Activated gamma-delta T cell treated with anti-CD3 and anti-CD28 coated beads, Interleukin-2, amount 50 U/mL, for 16 hours (primary cell): ENCODE results near the gene REST.

ENCODE experiments used
- DNase-seq: peaks from one replicate; pipeline ENCODE4 v3.0.0-alpha.2; 2020; ENCODE audit warnings: low read depth

Gene REST

DNA sequence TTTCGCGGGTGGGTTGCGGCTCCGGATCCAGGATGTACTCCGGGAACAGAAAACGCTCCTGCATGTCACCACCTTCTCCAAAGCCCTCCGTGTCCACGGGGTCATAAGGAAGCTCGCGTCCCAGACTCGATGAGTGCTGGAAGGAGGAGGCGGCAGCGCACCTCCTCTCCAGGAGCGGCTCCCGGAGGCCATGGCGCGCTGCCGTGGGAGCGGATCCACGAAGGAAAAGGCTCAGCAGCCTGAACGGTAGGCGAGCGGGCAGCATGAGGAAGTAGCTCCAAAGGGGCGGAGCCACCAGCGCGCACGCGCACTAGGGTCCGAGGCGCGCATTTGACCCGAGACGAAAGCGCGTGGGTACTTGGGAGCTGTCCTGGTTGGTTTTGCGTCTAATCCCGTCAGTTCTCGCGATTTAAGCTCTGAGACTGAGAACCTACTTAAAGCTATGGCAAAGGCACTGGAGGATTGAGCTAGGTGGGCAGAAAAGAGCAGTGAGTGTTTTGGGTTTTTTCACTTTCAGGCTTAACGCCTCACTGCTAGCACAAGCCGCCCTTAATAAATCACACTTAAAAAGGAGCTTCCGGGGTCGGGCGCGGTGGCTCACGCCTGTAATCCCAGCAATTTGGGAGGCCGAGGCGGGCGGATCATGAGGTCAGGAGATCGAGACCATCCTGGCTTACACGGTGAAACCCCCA lies 69.8 kb downstream of the REST start, which contains the start of gene NOA1:
TSS of gene NOA1 (minus strand) at position 286 of the 692 bp plus-strand sequence. CDS start at position 265, 21 bp downstream.
- peak; percentile 97 for DNase-seq

DNA sequence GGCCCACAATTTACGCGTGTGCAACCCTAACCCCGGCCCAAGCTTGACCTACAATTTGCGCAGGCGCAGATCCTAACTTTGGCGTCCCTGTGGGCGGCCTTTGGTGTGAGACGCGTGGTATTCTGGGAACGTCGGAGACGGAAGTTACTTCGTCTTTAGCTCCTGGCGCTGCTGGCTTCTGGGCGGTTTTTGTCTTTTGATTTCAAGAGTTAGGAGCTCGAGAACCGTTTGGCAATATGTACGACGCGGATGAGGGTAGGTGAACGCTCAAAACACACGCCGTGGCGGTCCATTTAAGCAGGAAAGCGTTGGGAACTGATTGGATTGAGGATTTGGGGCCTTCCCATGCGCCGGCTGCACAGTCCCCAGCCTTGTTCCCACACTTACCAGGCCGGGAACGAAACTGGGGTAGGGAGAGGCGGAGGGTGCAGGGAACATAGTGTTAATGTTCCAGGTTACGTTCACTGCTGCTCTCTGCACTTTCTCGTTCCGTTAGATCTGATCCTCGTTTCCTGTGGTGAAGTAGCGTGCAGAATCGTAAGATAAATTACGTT lies 71.1 kb downstream of the REST start, which contains the start of gene POLR2B:
TSS of gene POLR2B (plus strand) at position 147 of the 554 bp plus-strand sequence. CDS start at position 237, 90 bp downstream.
- peak; percentile 78 for DNase-seq

DNA sequence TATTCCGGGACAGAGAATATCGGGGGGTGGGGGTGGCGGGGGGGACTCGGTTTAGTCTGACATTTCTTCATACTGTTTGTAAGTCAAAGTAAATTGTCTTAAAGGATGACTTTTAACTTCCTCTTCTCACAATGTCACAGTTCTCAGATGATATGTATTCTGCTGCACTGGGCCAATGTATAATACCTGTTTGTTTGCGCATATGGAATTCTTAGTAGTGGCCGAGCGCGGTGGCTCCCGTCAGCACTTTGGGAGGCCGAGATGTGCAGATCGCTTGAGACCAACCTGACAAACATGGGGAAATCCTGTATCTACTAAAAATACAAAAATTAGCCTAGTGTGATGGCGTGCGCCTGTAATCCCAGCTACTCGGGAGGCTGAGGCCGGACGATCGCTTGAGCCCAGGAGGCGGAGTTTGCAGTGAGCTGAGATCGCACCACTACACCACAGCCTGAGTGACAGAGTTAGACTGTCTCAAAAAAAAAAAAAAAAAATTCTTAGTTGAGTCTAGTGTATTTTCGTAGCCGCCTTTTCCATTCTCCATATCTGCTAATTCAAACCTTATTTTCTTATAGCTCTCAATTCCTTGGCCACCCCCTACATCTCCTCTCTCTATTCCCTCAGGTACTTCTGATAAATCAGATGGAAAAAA lies 71.8 kb downstream of the REST start:
- DNase-seq = no peak

DNA sequence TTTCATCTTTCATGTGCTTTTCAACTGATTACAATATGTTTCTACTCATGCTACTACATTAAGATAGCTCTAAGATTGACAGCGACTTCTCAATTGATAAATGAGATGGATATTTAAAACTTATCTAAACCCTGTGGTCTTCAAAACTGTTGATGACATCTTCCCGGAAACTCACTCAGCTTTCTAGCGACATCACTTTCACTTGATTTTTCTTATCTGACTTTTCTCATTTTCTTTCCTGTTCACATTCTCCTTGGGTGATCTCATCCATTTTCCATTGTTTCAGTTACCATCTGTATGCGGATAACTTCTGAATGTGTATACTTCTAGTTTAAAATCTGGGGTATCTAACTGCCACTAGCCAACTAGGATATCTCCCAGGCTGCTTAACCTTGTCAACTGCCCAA lies 74.1 kb downstream of the REST start:
- no peak for DNase-seq

DNA sequence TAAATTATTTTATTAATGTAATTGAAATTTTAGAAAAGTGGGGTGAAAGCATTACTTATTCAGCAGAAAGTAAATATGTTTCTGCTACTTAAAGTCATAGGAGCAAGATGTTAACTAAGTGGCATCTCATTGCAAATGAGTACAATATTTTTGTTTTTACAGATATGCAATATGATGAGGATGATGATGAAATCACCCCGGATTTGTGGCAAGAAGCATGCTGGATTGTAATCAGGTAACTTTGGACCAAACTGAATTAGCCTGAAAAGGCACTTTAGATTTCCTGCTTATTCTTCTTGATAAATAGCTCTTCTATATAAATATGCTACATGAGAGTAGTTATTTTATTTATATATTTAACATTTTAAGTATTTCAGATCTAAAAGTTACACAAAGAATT lies 78.5 kb downstream of the REST start:
- DNase-seq = no peak

DNA sequence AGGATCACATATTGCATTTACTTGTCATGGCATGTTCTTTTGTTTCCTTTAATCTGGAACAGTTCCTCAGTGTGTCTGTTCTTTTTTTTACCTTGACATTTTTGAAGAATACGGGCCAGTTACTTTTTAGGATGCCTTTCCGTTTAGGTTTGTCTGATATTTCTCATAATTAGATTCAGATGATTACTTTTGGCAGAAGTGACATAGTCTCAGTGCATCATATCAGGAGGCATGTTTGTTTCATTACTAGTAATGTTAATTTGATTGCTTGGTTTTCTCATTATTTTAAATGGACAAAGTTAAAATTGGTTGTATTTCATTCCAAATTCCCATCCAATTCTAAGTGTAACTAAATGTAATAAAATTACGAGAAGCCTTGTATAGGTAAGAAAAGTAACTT lies 79.3 kb downstream of the REST start:
- DNase-seq = no peak

DNA sequence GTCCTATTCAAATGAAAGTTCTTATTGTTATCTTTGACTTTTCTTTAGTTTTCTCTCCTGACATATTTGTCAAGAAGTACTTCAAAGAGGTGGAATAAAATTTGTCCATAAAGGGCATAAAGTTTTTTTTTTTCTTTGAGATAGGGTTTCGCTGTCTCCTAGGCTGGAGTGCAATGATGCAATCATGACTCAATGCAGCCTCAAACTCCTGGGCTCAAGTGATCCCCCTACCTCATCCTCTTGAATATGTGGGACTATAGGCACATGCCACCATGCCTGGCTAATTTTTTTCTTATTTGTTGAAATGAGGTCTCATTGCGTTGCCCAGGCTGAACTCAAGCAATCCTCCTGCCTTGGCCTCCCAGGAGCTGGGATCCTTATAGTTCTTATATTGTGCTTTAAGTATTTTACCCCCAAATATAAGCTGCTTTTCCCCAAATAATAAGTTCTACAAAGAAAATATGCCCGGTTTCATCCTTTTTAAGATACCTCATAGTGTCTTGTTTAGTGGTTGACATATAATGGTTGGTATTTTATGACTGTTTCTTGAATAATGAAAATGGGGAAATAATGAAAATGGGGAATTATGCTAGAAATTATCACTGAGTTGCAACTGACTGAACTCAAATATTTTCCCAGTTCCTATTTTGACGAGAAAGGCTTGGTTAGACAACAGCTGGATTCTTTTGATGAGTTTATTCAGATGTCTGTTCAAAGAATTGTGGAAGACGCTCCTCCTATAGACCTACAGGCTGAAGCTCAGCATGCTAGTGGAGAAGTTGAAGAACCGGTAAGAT lies 82.6 kb downstream of the REST start:
- no peak for DNase-seq

DNA sequence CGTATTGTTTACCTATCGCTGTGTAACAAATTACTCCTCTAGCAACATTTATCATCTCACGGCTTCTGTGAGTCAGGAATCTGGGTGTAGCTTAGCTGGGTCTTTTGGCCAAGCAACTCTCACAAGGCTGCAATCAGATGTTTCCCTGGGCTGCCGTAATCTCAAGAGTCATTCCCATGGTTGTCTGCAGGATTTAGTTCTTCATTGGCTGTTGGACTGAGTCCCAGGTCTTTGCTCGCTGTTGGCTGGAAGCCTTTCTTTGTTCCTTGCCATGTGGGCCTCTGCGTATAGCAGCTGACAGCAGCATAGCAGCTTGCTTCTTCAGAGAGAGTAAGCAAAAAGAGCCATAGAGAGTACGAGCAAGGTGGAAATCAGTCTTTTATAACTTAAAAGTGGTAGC lies 87.8 kb downstream of the REST start:
- DNase-seq = no peak

DNA sequence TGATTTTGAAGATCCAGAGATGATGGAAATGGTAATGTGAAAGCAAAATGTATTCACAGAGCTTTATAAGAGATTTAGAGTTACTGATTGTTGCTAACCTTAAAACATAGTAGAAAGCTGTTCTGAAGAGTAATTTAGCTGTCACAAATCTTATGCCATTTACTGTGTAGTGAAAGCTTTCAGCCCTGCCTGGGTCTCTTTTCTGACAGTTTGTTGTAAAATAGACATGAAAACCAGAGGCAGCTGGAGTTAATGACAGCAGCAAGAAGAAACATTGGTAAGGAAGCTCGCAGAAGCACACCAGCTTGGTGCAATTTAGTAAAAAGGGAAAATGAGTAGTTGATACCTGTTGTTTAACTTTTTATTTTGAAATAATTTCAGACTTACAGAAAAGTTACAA lies 92.1 kb downstream of the REST start:
- no peak for DNase-seq

DNA sequence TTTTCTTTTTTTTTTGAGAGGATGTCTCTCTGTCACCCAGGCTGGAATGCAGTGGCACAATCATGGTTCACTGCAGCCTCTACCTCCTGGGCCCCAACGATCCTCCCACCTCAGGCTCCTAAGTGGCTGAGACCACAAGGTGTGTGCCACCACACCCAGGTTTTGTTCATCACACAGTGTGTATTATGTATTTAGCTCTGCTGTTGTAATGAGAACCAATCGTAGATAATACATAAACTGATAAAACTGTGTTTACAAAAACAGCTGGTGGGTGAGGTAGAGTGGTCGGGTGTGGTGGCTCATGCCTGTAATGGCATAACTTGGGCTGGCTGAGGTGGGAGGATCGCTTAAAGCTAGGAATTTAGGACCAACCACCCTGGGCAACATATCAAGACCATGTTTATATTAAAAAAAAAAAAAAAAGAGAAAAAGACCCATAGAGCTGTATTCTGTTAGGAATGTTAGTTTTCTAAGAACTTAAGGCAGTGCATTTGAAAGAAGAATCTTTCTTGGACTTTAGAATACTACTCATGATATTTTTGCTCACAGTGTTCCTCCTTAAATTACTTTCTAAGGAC lies 105.9 kb downstream of the REST start:
- no peak for DNase-seq
